Liver (tissue), 3 donors: ENCODE measurements around the gene C21orf58.

ENCODE experiments used
- GABPA ChIP-seq, 2 donors: IDR thresholded peaks in 1 of 2; conservative IDR thresholded peaks in 1 of 2; 2 replicates each; pipeline ENCODE4 v1.6.1; 2016; ENCODE audit warnings: antibody characterized with exemption in 2 of 2, mild to moderate bottlenecking in 1 of 2, moderate library complexity in 1 of 2
- HNF4A ChIP-seq, 2 donors: conservative IDR thresholded peaks; 2 replicates each; pipeline ENCODE4 v1.6.1; 2016; ENCODE audit warnings: antibody characterized with exemption in 2 of 2, mild to moderate bottlenecking in 2 of 2
- JUND ChIP-seq, 2 donors: IDR thresholded peaks; 2 replicates each; pipeline ENCODE4 v1.6.1; 2016; ENCODE audit warnings: antibody characterized with exemption in 2 of 2
- REST ChIP-seq: IDR thresholded peaks from 2 replicates; pipeline ENCODE4 v1.6.1; 2016; ENCODE audit warnings: antibody characterized with exemption, mild to moderate bottlenecking
- ZBTB33 ChIP-seq: IDR thresholded peaks from 2 replicates; pipeline ENCODE4 v1.6.1; 2016; ENCODE audit warnings: antibody characterized with exemption
- TF ChIP-seq, protein P1 (sequence below): fragments of 150-350 bp; IDR thresholded peaks from 2 replicates; pipeline ENCODE4 v1.5.1; 2017; ENCODE audit warnings: improper control_type of control experiment, low read depth, low read length; ENCODE audit not compliant: missing input control
- TF ChIP-seq, protein P2 (sequence below): IDR thresholded peaks from 2 replicates; pipeline ENCODE4 v1.6.1; 2016; ENCODE audit warnings: antibody characterized with exemption
- donor health status: healthy.
- donor health status: healthy.

- TF ChIP-seq, protein P1, sequence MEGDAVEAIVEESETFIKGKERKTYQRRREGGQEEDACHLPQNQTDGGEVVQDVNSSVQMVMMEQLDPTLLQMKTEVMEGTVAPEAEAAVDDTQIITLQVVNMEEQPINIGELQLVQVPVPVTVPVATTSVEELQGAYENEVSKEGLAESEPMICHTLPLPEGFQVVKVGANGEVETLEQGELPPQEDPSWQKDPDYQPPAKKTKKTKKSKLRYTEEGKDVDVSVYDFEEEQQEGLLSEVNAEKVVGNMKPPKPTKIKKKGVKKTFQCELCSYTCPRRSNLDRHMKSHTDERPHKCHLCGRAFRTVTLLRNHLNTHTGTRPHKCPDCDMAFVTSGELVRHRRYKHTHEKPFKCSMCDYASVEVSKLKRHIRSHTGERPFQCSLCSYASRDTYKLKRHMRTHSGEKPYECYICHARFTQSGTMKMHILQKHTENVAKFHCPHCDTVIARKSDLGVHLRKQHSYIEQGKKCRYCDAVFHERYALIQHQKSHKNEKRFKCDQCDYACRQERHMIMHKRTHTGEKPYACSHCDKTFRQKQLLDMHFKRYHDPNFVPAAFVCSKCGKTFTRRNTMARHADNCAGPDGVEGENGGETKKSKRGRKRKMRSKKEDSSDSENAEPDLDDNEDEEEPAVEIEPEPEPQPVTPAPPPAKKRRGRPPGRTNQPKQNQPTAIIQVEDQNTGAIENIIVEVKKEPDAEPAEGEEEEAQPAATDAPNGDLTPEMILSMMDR: no peak
- TF ChIP-seq JUND (IDR thresholded peaks at IDR 0.05) (no peak), ZBTB33 (no peak), REST (no peak), HNF4A (conservative IDR thresholded peaks at IDR 0.05) (no peak), GABPA (IDR thresholded peaks at IDR 0.05 in 1 of 2, conservative IDR thresholded peaks at IDR 0.05 in 1 of 2) (no peak)
- TF ChIP-seq, protein P2, sequence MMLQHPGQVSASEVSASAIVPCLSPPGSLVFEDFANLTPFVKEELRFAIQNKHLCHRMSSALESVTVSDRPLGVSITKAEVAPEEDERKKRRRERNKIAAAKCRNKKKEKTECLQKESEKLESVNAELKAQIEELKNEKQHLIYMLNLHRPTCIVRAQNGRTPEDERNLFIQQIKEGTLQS: no peak
These were observed 1.1 kb downstream of the C21orf58 start for GRCh38 chr21:46322351-46323226.
